DND-41 (cell line): Measurements from ENCODE around the gene FBXL5.

ENCODE experiments used
- ATAC-seq: fragments of 200-7000 bp; cut with Tn5 transposase; 3 replicates; pipeline ENCODE4 v1.9.1; 2021; ENCODE audit warnings: low read depth; ENCODE audit not compliant: insufficient read depth
- DNase-seq: peaks from one replicate; pipeline ENCODE4 v3.0.0-alpha.2; 2020
- H2AFZ ChIP-seq: 2 replicates; pipeline ENCODE4 v1.6.0; 2012; ENCODE audit warnings: low read depth, low read length
- H3K27ac ChIP-seq: 2 replicates; pipeline ENCODE4 v1.5.1; 2012; ENCODE audit warnings: low read length, inconsistent platforms
- H3K27me3 ChIP-seq: fragments of 200-600 bp; sonication (generic); 2 replicates; pipeline ENCODE4 v1.6.0; 2012; ENCODE audit warnings: low read length, mild to moderate bottlenecking, inconsistent platforms; ENCODE audit not compliant: insufficient read depth, poor library complexity
- H3K36me3 ChIP-seq: 2 replicates; pipeline ENCODE4 v1.5.1; 2012; ENCODE audit warnings: low read length, inconsistent platforms; ENCODE audit not compliant: insufficient read depth
- H3K4me1 ChIP-seq: 2 replicates; pipeline ENCODE4 v1.5.1; 2012; ENCODE audit warnings: mild to moderate bottlenecking, low read length; ENCODE audit not compliant: insufficient read depth
- H3K4me2 ChIP-seq: 2 replicates; pipeline ENCODE4 v1.6.0; 2012; ENCODE audit warnings: mild to moderate bottlenecking, moderate library complexity, low read length, inconsistent platforms; ENCODE audit not compliant: insufficient read depth
- H3K4me3 ChIP-seq, 2 experiments: fragments of 200-600 bp in 1 of 2; shearing (Covaris generic) in 1 of 2; 2 replicates each; pipeline ENCODE4 v1.5.1; 2012 to 2016; ENCODE audit warnings: inconsistent platforms in 2 of 2, low read length in 2 of 2, mild to moderate bottlenecking in 2 of 2, low read depth in 1 of 2, moderate library complexity in 1 of 2
- H3K79me2 ChIP-seq: 2 replicates; pipeline ENCODE4 v1.6.0; 2012; ENCODE audit warnings: low read length, inconsistent platforms; ENCODE audit not compliant: insufficient read depth
- H3K9ac ChIP-seq: 2 replicates; pipeline ENCODE4 v1.6.0; 2012; ENCODE audit warnings: low read depth, mild to moderate bottlenecking, inconsistent platforms, low read length, moderate library complexity
- H3K9me3 ChIP-seq: 2 replicates; pipeline ENCODE4 v1.5.1; 2012; ENCODE audit warnings: low read length, moderate library complexity, mild to moderate bottlenecking, inconsistent platforms; ENCODE audit not compliant: insufficient read depth, severe bottlenecking
- H4K20me1 ChIP-seq: 2 replicates; pipeline ENCODE4 v1.6.0; 2012; ENCODE audit warnings: low read length; ENCODE audit not compliant: insufficient read depth
- CTCF ChIP-seq: IDR thresholded peaks from 2 replicates; pipeline ENCODE4 v1.5.1; 2012; ENCODE audit warnings: borderline replicate concordance, low read length, moderate library complexity, mild to moderate bottlenecking; ENCODE audit not compliant: poor library complexity, severe bottlenecking; ENCODE audit errors: extremely low read depth
- EZH2 ChIP-seq: IDR thresholded peaks from 3 replicates; pipeline ENCODE4 v1.6.1; 2012; ENCODE audit warnings: borderline replicate concordance, low read depth, mild to moderate bottlenecking, moderate library complexity, low read length, inconsistent platforms; ENCODE audit not compliant: severe bottlenecking

Gene FBXL5

DNA sequence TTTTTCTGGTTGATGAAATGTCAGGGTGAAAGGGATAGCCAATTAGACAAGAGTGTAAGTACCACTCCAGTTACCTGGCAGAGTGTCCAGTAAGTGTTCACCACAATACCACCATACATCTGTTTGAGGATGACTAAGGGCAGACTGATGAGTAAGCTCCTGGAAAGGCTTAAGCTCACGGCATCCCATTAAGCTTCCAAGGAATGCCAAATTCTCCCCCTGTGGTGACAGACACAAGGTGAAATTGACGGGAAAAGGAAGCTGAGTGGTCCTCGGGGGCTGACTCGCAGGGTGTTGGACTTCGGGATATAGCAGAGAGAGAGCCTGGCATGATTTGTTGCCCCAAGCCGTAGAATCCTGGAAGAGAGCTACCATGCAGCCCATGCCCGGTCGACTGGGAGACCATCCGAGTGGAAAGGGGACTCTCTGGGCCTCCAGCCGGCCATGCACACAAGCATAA, 40.1 kb upstream of the FBXL5 start:
- ATAC-seq (no peak), DNase-seq (no peak)
- no peaks in the 10 kb centered on the region for H4K20me1 ChIP-seq
- no peaks in the 10 kb centered on the region for H3K36me3 ChIP-seq
- H3K27ac ChIP-seq: no peak overlapping the region
- H3K79me2 ChIP-seq: no peaks in the 10 kb centered on the region
- no peak overlapping the region for H2AFZ ChIP-seq
- no peak overlapping the region for H3K4me3 ChIP-seq
- H3K4me1 ChIP-seq: peaks cover 12% of the 10 kb centered on the region
- TF ChIP-seq CTCF (no peak), EZH2 (no peak)
- H3K27me3 ChIP-seq: no peaks in the 10 kb centered on the region
- H3K9me3 ChIP-seq: no peaks in the 10 kb centered on the region
- H3K9ac ChIP-seq: no peak overlapping the region
- H3K4me2 ChIP-seq: no peak overlapping the region

GRCh38 chr4:15694431-15694830, 39.3 kb upstream of the FBXL5 start:
- DNase-seq (no peak), ATAC-seq (no peak)
- Histone ChIP-seq H3K36me3 (no peaks in the 10 kb centered on the region), H3K4me3 (no peak overlapping the region), H3K27me3 (no peaks in the 10 kb centered on the region), H3K27ac (no peak overlapping the region), H3K79me2 (no peaks in the 10 kb centered on the region), H3K9me3 (no peaks in the 10 kb centered on the region), H2AFZ (no peak overlapping the region), H3K4me1 (peaks cover 12% of the 10 kb centered on the region), H4K20me1 (no peaks in the 10 kb centered on the region), H3K9ac (no peak overlapping the region), H3K4me2 (no peak overlapping the region)
- TF ChIP-seq EZH2 (no peak), CTCF (no peak)

DNA sequence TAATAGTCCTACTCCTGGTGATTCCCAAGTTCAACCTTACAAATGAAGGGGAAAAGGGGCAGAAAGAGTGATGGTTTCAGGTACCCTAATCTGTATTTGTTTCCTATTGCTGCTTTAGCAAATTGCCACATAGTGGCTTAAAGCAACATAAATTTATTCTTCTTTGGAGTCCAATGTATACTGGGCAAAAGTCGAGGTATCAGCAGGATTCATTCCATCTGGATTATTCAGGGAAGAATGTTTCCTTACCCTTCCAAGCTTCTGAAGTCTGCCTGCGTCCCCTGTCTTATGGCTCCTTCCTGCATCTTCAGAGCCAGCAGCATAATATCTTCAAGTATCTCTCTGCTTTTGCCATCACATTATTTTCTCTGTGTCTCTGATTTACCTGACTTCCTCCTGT, 37.4 kb upstream of the FBXL5 start:
- Histone ChIP-seq H3K9ac (no peak overlapping the region), H3K4me2 (no peak overlapping the region), H3K4me1 (peaks cover 12% of the 10 kb centered on the region), H4K20me1 (no peaks in the 10 kb centered on the region), H3K9me3 (no peaks in the 10 kb centered on the region), H2AFZ (no peak overlapping the region), H3K27me3 (no peaks in the 10 kb centered on the region), H3K4me3 (no peak overlapping the region), H3K36me3 (peaks cover 8% of the 10 kb centered on the region; the same call in 1 of the 2 replicates), H3K27ac (no peak overlapping the region), H3K79me2 (no peaks in the 10 kb centered on the region)
- ATAC-seq (no peak), DNase-seq (no peak)
- TF ChIP-seq EZH2 (no peak), CTCF (no peak)
